MM.1S (cell line): Measurements from ENCODE around the gene NTRK1.

ENCODE experiments used
- EZH2 ChIP-seq: fragments of 300-600 bp; sonication (generic); optimal IDR thresholded peaks from 2 replicates; pipeline ENCODE3; 2017; ENCODE audit warnings: low read depth, mild to moderate bottlenecking, antibody characterized with exemption, low read length, mixed read lengths
- EZH2phosphoT487 ChIP-seq: fragments of 300-600 bp; sonication (generic); IDR thresholded peaks from 2 replicates; pipeline ENCODE4 v1.6.1; 2018; ENCODE audit warnings: antibody characterized with exemption, low read length
- TF ChIP-seq, protein P1 (sequence below): fragments of 300-600 bp; sonication (generic); IDR thresholded peaks from 2 replicates; pipeline ENCODE4 v1.5.1; 2016; ENCODE audit warnings: antibody characterized with exemption, low read length, mixed read lengths

GRCh38 chr1:156897078-156897825 lies 36.6 kb downstream of the NTRK1 start:
- TF ChIP-seq, protein P1, sequence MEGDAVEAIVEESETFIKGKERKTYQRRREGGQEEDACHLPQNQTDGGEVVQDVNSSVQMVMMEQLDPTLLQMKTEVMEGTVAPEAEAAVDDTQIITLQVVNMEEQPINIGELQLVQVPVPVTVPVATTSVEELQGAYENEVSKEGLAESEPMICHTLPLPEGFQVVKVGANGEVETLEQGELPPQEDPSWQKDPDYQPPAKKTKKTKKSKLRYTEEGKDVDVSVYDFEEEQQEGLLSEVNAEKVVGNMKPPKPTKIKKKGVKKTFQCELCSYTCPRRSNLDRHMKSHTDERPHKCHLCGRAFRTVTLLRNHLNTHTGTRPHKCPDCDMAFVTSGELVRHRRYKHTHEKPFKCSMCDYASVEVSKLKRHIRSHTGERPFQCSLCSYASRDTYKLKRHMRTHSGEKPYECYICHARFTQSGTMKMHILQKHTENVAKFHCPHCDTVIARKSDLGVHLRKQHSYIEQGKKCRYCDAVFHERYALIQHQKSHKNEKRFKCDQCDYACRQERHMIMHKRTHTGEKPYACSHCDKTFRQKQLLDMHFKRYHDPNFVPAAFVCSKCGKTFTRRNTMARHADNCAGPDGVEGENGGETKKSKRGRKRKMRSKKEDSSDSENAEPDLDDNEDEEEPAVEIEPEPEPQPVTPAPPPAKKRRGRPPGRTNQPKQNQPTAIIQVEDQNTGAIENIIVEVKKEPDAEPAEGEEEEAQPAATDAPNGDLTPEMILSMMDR, result no peak
- TF ChIP-seq EZH2, result no peak
- TF ChIP-seq EZH2phosphoT487, result no peak
